Uterus (tissue), 2 donors: ENCODE measurements around the gene OBSCN.

Experiments
- POLR2A ChIP-seq, 2 donors: fragments of 450-650 bp; IDR thresholded peaks; one replicate each; pipeline ENCODE4 v1.6.1; 2016; ENCODE audit warnings: antibody characterized with exemption in 2 of 2, mild to moderate bottlenecking in 1 of 2, moderate library complexity in 1 of 2
- TF ChIP-seq, protein P1 (sequence below), 4 experiments: fragments of 200-600 bp in 2 of 4; fragments of 450-650 bp in 2 of 4; sonication (generic) in 2 of 4; IDR thresholded peaks; one replicate each; pipeline ENCODE4 v1.5.1; 2016 to 2019; ENCODE audit warnings: antibody characterized with exemption in 4 of 4, mild to moderate bottlenecking in 2 of 4, moderate library complexity in 1 of 4

DNA sequence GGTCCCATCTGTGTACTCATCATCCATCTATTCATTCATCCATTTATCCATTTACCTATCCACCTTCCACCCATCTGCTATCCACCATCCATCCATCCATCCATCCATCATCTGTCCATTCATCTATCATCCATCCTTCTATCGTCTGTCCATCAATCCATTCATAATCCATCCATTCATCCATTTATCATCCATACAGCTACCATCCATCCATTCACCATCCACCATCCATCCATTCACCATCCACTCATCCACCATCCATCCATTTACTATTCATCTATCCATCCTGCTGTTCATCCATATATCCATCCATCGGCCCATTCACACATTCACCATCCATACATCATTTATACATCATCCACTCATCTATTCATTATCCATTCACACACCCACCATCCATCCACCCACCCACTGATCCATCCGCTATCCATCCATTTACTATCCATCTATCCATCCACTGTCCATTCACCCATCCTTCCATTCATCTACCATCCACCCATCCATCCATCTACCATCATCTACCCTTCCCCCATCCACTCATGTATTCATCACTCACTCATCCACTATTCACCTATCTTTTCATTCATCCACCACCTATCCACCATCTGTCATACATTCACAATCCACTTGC is 102.4 kb downstream of the OBSCN start:
- TF ChIP-seq, protein P1, sequence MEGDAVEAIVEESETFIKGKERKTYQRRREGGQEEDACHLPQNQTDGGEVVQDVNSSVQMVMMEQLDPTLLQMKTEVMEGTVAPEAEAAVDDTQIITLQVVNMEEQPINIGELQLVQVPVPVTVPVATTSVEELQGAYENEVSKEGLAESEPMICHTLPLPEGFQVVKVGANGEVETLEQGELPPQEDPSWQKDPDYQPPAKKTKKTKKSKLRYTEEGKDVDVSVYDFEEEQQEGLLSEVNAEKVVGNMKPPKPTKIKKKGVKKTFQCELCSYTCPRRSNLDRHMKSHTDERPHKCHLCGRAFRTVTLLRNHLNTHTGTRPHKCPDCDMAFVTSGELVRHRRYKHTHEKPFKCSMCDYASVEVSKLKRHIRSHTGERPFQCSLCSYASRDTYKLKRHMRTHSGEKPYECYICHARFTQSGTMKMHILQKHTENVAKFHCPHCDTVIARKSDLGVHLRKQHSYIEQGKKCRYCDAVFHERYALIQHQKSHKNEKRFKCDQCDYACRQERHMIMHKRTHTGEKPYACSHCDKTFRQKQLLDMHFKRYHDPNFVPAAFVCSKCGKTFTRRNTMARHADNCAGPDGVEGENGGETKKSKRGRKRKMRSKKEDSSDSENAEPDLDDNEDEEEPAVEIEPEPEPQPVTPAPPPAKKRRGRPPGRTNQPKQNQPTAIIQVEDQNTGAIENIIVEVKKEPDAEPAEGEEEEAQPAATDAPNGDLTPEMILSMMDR (IDR thresholded peaks at IDR 0.05): no peak
- no peak for TF ChIP-seq POLR2A (IDR thresholded peaks at IDR 0.05)
